WTC11 (cell line): Measurements from ENCODE around the gene NWD2. TPM values are rescaled to one million over a fixed set of nuclear protein-coding genes. Genes with fewer than 3 reads are reported as not detected.

Experiments used
- ATAC-seq: fragments of 200-7000 bp; cut with Tn5 transposase; 2 replicates; pipeline ENCODE4 v1.10.0; 2021; ENCODE audit warnings: mild to moderate bottlenecking, moderate library complexity
- CTCF ChIA-PET: fragments of 300-600 bp; sonication (Branson Sonifier 250); formaldehyde crosslinking; loops from one replicate; lab custom pipeline; 2021; ENCODE audit warnings: antibody characterized with exemption; lab: Charles Lee
- POLR2A ChIA-PET: fragments of 350-600 bp; sonication (Branson Sonifier 250); formaldehyde crosslinking; loops from one replicate; lab custom pipeline; 2021; ENCODE audit warnings: antibody characterized with exemption; lab: Charles Lee
- DNase-seq: peaks from one replicate; pipeline ENCODE4 v3.0.0; 2021; ENCODE audit warnings: low spot score
- H3K27ac Mint-ChIP-seq: 2 replicates; pipeline ENCODE4 v1.8.0; 2021; ENCODE audit warnings: mixed read lengths
- H3K27me3 Mint-ChIP-seq: 2 replicates; pipeline ENCODE4 v1.8.0; 2021; ENCODE audit warnings: low read depth, mild to moderate bottlenecking, moderate library complexity, mixed read lengths
- H3K36me3 Mint-ChIP-seq: 2 replicates; pipeline ENCODE4 v1.8.0; 2021; ENCODE audit warnings: mixed read lengths
- H3K4me1 Mint-ChIP-seq: 2 replicates; pipeline ENCODE4 v1.8.0; 2022; ENCODE audit warnings: mixed read lengths
- H3K4me3 Mint-ChIP-seq: 2 replicates; pipeline ENCODE4 v1.8.0; 2021; ENCODE audit warnings: mild to moderate bottlenecking, moderate library complexity, mixed read lengths
- H3K9me3 Mint-ChIP-seq: 2 replicates; pipeline ENCODE4 v1.8.0; 2021; ENCODE audit warnings: mixed read lengths
- ATF6 ChIP-seq: sonication (generic); formaldehyde crosslinking; IDR thresholded peaks from 2 replicates; pipeline ENCODE4 v1.8.1; 2023; ENCODE audit warnings: mild to moderate bottlenecking, missing genetic modification reagents
- ELF4 ChIP-seq: sonication (generic); formaldehyde crosslinking; IDR thresholded peaks from 2 replicates; pipeline ENCODE4 v1.8.1; 2022; ENCODE audit warnings: low read depth, mild to moderate bottlenecking, moderate library complexity, missing genetic modification reagents
- FOXJ3 ChIP-seq: sonication (generic); formaldehyde crosslinking; IDR thresholded peaks from 2 replicates; pipeline ENCODE4 v1.9.0; 2021; ENCODE audit warnings: missing genetic modification reagents, mild to moderate bottlenecking, borderline replicate concordance
- FOXK1 ChIP-seq: sonication (generic); formaldehyde crosslinking; IDR thresholded peaks from 2 replicates; pipeline ENCODE4 v1.8.0; 2022; ENCODE audit warnings: mild to moderate bottlenecking, moderate library complexity, missing genetic modification reagents
- FOXP1 ChIP-seq: sonication (generic); formaldehyde crosslinking; IDR thresholded peaks from 2 replicates; pipeline ENCODE4 v1.8.0; 2022; ENCODE audit warnings: missing genetic modification reagents, mild to moderate bottlenecking, moderate library complexity, borderline replicate concordance
- GABPB1 ChIP-seq: sonication (generic); formaldehyde crosslinking; IDR thresholded peaks from 2 replicates; pipeline ENCODE4 v1.8.1; 2023; ENCODE audit warnings: mild to moderate bottlenecking, missing genetic modification reagents
- GTF2I ChIP-seq: fragments of 250-450 bp; sonication (Bioruptor Pico); conservative IDR thresholded peaks from 2 replicates; pipeline ENCODE4 v1.4.0; 2021; ENCODE audit warnings: mild to moderate bottlenecking
- HMGA2 ChIP-seq: fragments of 250-450 bp; sonication (Bioruptor Pico); IDR thresholded peaks from 2 replicates; pipeline ENCODE4 v1.4.0; 2021; ENCODE audit warnings: mild to moderate bottlenecking, moderate library complexity
- KAT7 ChIP-seq: sonication (generic); formaldehyde crosslinking; IDR thresholded peaks from 2 replicates; pipeline ENCODE4 v1.8.1; 2023; ENCODE audit warnings: missing genetic modification reagents, mild to moderate bottlenecking, borderline replicate concordance
- NR2C2 ChIP-seq: sonication (generic); formaldehyde crosslinking; IDR thresholded peaks from 2 replicates; pipeline ENCODE4 v1.8.0; 2022; ENCODE audit warnings: mild to moderate bottlenecking, missing genetic modification reagents
- NR3C1 ChIP-seq: sonication (generic); formaldehyde crosslinking; conservative IDR thresholded peaks from 2 replicates; pipeline ENCODE4 v1.8.1; 2023; ENCODE audit warnings: low read depth, mild to moderate bottlenecking, missing genetic modification reagents
- TCF7 ChIP-seq: sonication (generic); formaldehyde crosslinking; IDR thresholded peaks from 2 replicates; pipeline ENCODE4 v1.8.0; 2022; ENCODE audit warnings: mild to moderate bottlenecking, low read depth, missing genetic modification reagents, moderate library complexity
- TEAD4 ChIP-seq: sonication (generic); formaldehyde crosslinking; IDR thresholded peaks from 2 replicates; pipeline ENCODE4 v1.8.0; 2022; ENCODE audit warnings: mild to moderate bottlenecking, missing genetic modification reagents
- ZMAT4 ChIP-seq: fragments of 250-450 bp; sonication (Bioruptor Pico); IDR thresholded peaks from 2 replicates; pipeline ENCODE4 v1.9.0; 2021; ENCODE audit warnings: mild to moderate bottlenecking
- ZNF317 ChIP-seq: sonication (generic); formaldehyde crosslinking; IDR thresholded peaks from 2 replicates; pipeline ENCODE4 v1.8.1; 2023; ENCODE audit warnings: low read depth, mild to moderate bottlenecking, moderate library complexity, missing genetic modification reagents, borderline replicate concordance
- total RNA-seq: library from RNA; stranded (reverse); gene quantifications from 3 replicates; pipeline ENCODE4 v1.2.3, GENCODE V29; 2021
- TF ChIP-seq, protein P1 (sequence below): sonication (generic); formaldehyde crosslinking; conservative IDR thresholded peaks from 2 replicates; pipeline ENCODE4 v1.8.1; 2023; ENCODE audit warnings: mild to moderate bottlenecking, low read depth, missing genetic modification reagents, moderate library complexity
- TF ChIP-seq, protein P2 (sequence below): sonication (generic); formaldehyde crosslinking; IDR thresholded peaks from 2 replicates; pipeline ENCODE4 v1.8.0; 2022; ENCODE audit warnings: mild to moderate bottlenecking, missing genetic modification reagents
- TF ChIP-seq, protein P3 (sequence below): sonication (generic); formaldehyde crosslinking; IDR thresholded peaks from 2 replicates; pipeline ENCODE4 v1.8.1; 2023; ENCODE audit warnings: mild to moderate bottlenecking, missing genetic modification reagents
- TF ChIP-seq, protein P4 (sequence below): sonication (generic); formaldehyde crosslinking; conservative IDR thresholded peaks from 2 replicates; pipeline ENCODE4 v1.8.1; 2022; ENCODE audit warnings: mild to moderate bottlenecking, missing genetic modification reagents
- TF ChIP-seq, protein P5 (sequence below): sonication (generic); formaldehyde crosslinking; IDR thresholded peaks from 2 replicates; pipeline ENCODE4 v1.8.0; 2022; ENCODE audit warnings: mild to moderate bottlenecking, missing genetic modification reagents
- TF ChIP-seq, protein P6 (sequence below): fragments of 200-600 bp; IDR thresholded peaks from 2 replicates; pipeline ENCODE4 v1.8.0; 2022; ENCODE audit warnings: antibody characterized with exemption

The NWD2 gene
- total RNA-seq, 1 experiment from 2014 or later, result 0.07 TPM

DNA sequence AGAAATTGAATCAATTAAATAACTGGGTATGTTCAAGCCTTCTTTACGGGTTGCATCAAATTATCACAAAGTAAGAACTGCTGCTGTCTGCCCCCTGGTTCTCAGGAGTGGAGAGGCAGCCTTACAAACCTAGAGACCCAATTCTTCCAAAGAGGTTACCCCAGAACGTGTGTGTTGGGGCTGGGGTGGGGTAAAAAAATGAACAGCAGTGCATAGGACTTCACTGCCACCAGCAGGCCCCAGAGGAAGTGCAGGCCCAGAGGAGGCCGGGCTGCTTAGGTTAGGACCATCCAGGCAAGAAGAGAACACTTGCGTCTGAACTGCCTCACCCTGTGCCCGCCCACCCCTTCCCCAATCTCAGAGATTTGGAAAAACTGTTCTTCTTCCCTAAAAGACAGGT, 1.5 kb upstream of the NWD2 start (continued):
- TF ChIP-seq, protein P1, sequence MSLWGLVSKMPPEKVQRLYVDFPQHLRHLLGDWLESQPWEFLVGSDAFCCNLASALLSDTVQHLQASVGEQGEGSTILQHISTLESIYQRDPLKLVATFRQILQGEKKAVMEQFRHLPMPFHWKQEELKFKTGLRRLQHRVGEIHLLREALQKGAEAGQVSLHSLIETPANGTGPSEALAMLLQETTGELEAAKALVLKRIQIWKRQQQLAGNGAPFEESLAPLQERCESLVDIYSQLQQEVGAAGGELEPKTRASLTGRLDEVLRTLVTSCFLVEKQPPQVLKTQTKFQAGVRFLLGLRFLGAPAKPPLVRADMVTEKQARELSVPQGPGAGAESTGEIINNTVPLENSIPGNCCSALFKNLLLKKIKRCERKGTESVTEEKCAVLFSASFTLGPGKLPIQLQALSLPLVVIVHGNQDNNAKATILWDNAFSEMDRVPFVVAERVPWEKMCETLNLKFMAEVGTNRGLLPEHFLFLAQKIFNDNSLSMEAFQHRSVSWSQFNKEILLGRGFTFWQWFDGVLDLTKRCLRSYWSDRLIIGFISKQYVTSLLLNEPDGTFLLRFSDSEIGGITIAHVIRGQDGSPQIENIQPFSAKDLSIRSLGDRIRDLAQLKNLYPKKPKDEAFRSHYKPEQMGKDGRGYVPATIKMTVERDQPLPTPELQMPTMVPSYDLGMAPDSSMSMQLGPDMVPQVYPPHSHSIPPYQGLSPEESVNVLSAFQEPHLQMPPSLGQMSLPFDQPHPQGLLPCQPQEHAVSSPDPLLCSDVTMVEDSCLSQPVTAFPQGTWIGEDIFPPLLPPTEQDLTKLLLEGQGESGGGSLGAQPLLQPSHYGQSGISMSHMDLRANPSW (CRISPR knock-in tag), result no peak
- TF ChIP-seq ZMAT4 (CRISPR knock-in tag) (no peak), FOXK1 (CRISPR knock-in tag) (no peak), GTF2I (CRISPR knock-in tag) (no peak), HMGA2 (CRISPR knock-in tag) (no peak), NR3C1 (CRISPR knock-in tag) (no peak), GABPB1 (CRISPR knock-in tag) (no peak)
- TF ChIP-seq, protein P2, sequence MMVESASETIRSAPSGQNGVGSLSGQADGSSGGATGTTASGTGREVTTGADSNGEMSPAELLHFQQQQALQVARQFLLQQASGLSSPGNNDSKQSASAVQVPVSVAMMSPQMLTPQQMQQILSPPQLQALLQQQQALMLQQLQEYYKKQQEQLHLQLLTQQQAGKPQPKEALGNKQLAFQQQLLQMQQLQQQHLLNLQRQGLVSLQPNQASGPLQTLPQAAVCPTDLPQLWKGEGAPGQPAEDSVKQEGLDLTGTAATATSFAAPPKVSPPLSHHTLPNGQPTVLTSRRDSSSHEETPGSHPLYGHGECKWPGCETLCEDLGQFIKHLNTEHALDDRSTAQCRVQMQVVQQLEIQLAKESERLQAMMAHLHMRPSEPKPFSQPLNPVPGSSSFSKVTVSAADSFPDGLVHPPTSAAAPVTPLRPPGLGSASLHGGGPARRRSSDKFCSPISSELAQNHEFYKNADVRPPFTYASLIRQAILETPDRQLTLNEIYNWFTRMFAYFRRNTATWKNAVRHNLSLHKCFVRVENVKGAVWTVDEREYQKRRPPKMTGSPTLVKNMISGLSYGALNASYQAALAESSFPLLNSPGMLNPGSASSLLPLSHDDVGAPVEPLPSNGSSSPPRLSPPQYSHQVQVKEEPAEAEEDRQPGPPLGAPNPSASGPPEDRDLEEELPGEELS (CRISPR knock-in tag), result no peak
- TF ChIP-seq, protein P3, sequence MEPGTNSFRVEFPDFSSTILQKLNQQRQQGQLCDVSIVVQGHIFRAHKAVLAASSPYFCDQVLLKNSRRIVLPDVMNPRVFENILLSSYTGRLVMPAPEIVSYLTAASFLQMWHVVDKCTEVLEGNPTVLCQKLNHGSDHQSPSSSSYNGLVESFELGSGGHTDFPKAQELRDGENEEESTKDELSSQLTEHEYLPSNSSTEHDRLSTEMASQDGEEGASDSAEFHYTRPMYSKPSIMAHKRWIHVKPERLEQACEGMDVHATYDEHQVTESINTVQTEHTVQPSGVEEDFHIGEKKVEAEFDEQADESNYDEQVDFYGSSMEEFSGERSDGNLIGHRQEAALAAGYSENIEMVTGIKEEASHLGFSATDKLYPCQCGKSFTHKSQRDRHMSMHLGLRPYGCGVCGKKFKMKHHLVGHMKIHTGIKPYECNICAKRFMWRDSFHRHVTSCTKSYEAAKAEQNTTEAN (CRISPR knock-in tag), result no peak
- TF ChIP-seq, all 79 proteins: peak for 0

DNA sequence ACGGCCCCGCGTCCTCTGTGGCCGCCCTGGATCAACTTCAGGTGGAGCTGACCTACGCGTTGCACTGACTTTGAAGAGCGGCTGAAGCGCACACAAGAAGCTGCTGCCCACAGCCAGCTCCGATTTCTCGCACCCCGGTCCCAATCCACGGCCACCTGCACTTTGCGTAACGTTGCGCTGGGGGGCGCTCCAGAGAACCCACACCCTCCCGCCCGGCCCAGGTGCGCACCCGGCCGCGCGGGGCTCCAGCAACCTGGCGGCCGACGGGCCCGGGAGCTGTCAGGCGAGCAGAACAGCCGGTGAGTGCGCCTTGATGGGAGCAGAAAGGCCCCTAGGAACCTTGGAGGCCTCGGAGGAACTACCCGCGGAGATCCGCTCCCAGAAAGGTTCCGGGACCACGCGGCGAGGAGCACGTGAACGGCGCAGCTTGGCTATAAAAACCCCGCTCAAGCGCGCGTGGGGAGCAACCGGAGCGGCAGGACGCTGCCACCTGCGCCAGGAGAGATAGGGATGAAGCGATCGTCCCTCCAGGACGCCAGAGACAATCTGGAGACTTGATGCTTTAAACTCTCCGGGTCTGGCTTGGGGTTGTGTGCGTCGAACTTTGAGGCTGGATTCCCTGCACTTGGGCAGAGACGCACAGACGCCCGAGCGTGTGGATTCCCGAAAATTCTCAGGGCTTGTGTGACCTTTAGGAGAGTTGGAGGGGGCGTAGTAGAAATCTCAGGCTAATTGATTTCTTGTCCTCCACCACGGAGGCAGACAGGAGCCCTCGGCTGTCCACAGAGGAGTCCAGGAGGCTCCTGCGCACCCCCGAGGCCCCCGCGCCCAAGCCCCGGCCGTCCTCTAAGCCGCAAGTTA, 591 bp upstream of the NWD2 start:
- POLR2A ChIA-PET, result interaction anchor here (0.5 kb wide), 1 partner anchor 120 kb away, joined by 5 read pairs; no protein-coding TSS in a partner anchor
- H3K27me3 Mint-ChIP-seq, result peaks cover 97% of the 10 kb centered on the region
- H3K36me3 Mint-ChIP-seq, result no peaks in the 10 kb centered on the region
- peaks cover 35% of the 10 kb centered on the region for H3K4me1 Mint-ChIP-seq
- no peak overlapping the region for H3K27ac Mint-ChIP-seq
- H3K9me3 Mint-ChIP-seq, result no peaks in the 10 kb centered on the region
- H3K4me3 Mint-ChIP-seq, result peak overlapping the region; percentile 73
- DNase-seq (peak; percentile 84), ATAC-seq (peak; percentile 80)
- CTCF ChIA-PET, result interaction anchor here (0.6 to 2.8 kb wide), 41 partner anchors 8 to 930 kb away, joined by 3 to 55 read pairs (median 4); no protein-coding TSS in a partner anchor
- peak; percentile 25; the same call in 1 of the 2 replicates for TF ChIP-seq FOXP1 (CRISPR knock-in tag)
- TF ChIP-seq ELF4 (CRISPR knock-in tag), result no peak
- TF ChIP-seq, protein P4, sequence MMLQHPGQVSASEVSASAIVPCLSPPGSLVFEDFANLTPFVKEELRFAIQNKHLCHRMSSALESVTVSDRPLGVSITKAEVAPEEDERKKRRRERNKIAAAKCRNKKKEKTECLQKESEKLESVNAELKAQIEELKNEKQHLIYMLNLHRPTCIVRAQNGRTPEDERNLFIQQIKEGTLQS (CRISPR knock-in tag), result no peak
- TF ChIP-seq, protein P5, sequence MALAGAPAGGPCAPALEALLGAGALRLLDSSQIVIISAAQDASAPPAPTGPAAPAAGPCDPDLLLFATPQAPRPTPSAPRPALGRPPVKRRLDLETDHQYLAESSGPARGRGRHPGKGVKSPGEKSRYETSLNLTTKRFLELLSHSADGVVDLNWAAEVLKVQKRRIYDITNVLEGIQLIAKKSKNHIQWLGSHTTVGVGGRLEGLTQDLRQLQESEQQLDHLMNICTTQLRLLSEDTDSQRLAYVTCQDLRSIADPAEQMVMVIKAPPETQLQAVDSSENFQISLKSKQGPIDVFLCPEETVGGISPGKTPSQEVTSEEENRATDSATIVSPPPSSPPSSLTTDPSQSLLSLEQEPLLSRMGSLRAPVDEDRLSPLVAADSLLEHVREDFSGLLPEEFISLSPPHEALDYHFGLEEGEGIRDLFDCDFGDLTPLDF, result no peak
- no peak for TF ChIP-seq ZNF317 (CRISPR knock-in tag)
- no peak for TF ChIP-seq NR2C2 (CRISPR knock-in tag)
- TF ChIP-seq, protein P6, sequence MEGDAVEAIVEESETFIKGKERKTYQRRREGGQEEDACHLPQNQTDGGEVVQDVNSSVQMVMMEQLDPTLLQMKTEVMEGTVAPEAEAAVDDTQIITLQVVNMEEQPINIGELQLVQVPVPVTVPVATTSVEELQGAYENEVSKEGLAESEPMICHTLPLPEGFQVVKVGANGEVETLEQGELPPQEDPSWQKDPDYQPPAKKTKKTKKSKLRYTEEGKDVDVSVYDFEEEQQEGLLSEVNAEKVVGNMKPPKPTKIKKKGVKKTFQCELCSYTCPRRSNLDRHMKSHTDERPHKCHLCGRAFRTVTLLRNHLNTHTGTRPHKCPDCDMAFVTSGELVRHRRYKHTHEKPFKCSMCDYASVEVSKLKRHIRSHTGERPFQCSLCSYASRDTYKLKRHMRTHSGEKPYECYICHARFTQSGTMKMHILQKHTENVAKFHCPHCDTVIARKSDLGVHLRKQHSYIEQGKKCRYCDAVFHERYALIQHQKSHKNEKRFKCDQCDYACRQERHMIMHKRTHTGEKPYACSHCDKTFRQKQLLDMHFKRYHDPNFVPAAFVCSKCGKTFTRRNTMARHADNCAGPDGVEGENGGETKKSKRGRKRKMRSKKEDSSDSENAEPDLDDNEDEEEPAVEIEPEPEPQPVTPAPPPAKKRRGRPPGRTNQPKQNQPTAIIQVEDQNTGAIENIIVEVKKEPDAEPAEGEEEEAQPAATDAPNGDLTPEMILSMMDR, result peak; percentile 77; the same call in 1 of the 2 replicates
- TF ChIP-seq TCF7 (CRISPR knock-in tag), result no peak
- 0 out of 2 replicates have a peak, but pooled peaks have one; percentile 67 for TF ChIP-seq KAT7 (CRISPR knock-in tag)
- TF ChIP-seq, protein P3 (CRISPR knock-in tag), result no peak
- TF ChIP-seq ATF6 (CRISPR knock-in tag), result no peak
- no peak for TF ChIP-seq TEAD4 (CRISPR knock-in tag)
- no peak for TF ChIP-seq FOXJ3
